Ovary (tissue), 9 donors: ENCODE measurements around the gene VSTM2B. TPM values are rescaled to one million over a fixed set of nuclear protein-coding genes. Genes with fewer than 3 reads are reported as not detected.

Source experiments
- DNase-seq, 5 donors: peaks; one replicate each; pipeline ENCODE4 v3.0.0-alpha.2; 2019 to 2020
- H3K27ac ChIP-seq, 2 donors: fragments of 200-600 bp; one replicate each; pipeline versions ENCODE4 v1.5.1 to v1.8.0; 2019 to 2022
- H3K27me3 ChIP-seq: fragments of 200-600 bp; one replicate; pipeline ENCODE4 v1.8.0; 2022
- H3K36me3 ChIP-seq: fragments of 200-600 bp; sonication (generic); one replicate; pipeline ENCODE4 v1.5.1; 2019
- H3K4me1 ChIP-seq: one replicate; pipeline ENCODE4 v1.8.1; 2013; ENCODE audit warnings: mild to moderate bottlenecking, moderate library complexity; ENCODE audit not compliant: insufficient read depth
- H3K4me3 ChIP-seq: fragments of 200-600 bp; sonication (generic); one replicate; pipeline ENCODE4 v1.5.1; 2017
- H3K9me3 ChIP-seq, 2 donors: fragments of 200-600 bp in 1 of 2; sonication (generic) in 1 of 2; one replicate each; pipeline versions ENCODE4 v1.5.1 to v1.8.1; 2013 to 2019; ENCODE audit warnings: mild to moderate bottlenecking in 1 of 2, moderate library complexity in 1 of 2
- CTCF ChIP-seq, 3 donors: fragments of 450-650 bp in 2 of 3; fragments of 200-600 bp in 1 of 3; IDR thresholded peaks; one replicate each; pipeline versions ENCODE4 v1.5.1 to v1.8.0; 2016 to 2022; ENCODE audit warnings: antibody characterized with exemption in 3 of 3, mild to moderate bottlenecking in 1 of 3
- EP300 ChIP-seq: sonication (generic); formaldehyde crosslinking; IDR thresholded peaks from one replicate; pipeline ENCODE4 v1.6.1; 2017; ENCODE audit warnings: antibody characterized with exemption
- POLR2A ChIP-seq: fragments of 450-650 bp; IDR thresholded peaks from one replicate; pipeline ENCODE4 v1.6.1; 2017; ENCODE audit warnings: antibody characterized with exemption, mild to moderate bottlenecking, moderate library complexity
- WGBS, 3 donors: extraction: QIAGEN DNeasy Blood & Tissue Kit in 1 of 3; methylation state at CpG; one replicate each; pipeline versions ENCODE4 v1.1.5 to v1.1.7; 2013 to 2017; 5-methylcytosine and 5-hydroxymethylcytosine counted together
- intact Hi-C, 4 donors: fragments of 100-400 bp; cut with DNase I; formaldehyde crosslinking; loops; one replicate each; pipeline versions ENCODE4 v1.11.0 to v1.15.1; 2022 to 2023
- polyA plus RNA-seq, 2 donors: library from polyadenylated mRNA; stranded (reverse); fragments of 200-250 nt in 1 of 2; fragments of 350-450 nt in 1 of 2; fragmentation: Illumina TruSeq in 1 of 2; extraction: RNeasy Lipid Tissue Mini Kit (QIAGEN cat#74804) in 1 of 2; gene quantifications; one replicate each; pipeline ENCODE4 v1.2.3, GENCODE V29; 2013 to 2014
- total RNA-seq, 7 donors: library from RNA; depleted of rRNA in 2 of 7; stranded (reverse); fragments of >200 nt in 2 of 7; fragmentation: NEBNext Ultra II Directional in 3 of 7; extraction: Animal tissue kit (Norgen Biotek cat#: 25700) in 3 of 7; gene quantifications; one replicate each; pipeline versions ENCODE4 v1.1.0 to v1.2.4, GENCODE V29; 2016 to 2023
- donor health status: DM: no; HTN: no; CAD: no; lungs with moderate emphysema.
- donor health status: DM: no; HTN: no; CAD: no.
- donor health status: Bipolar disorder and iron deficiency.
- donor health status: DM: yes; HTN: yes; CAD: no.
- donor health status: DM: no; HTN: no; CAD: no.
- donor health status: DM: yes; HTN: yes; CAD: no.

Gene VSTM2B
- total and polyA plus RNA-seq, 9 donors, result 0.13 TPM; not detected in 8

GRCh38 chr19:29491995-29492577, 33.7 kb upstream of the VSTM2B start:
- 11 to 14% (median 13%) methylated on average over 7 of the region's 7 CpGs for WGBS, 3 donors
- H3K9me3 ChIP-seq, result no peaks in the 10 kb centered on the region
- H3K4me3 ChIP-seq, result no peak overlapping the region
- intact Hi-C loops, result no loop called here
- H3K4me1 ChIP-seq, result no peaks in the 10 kb centered on the region
- no peaks in the 10 kb centered on the region for H3K36me3 ChIP-seq
- no peak overlapping the region for H3K27ac ChIP-seq
- no peak for DNase-seq
- no peaks in the 10 kb centered on the region for H3K27me3 ChIP-seq
- no peak for TF ChIP-seq CTCF (IDR thresholded peaks at IDR 0.05)
- TF ChIP-seq POLR2A, result no peak
- no peak for TF ChIP-seq EP300

- Histone ChIP-seq H3K9me3 (no peaks in the 10 kb centered on the region), H3K36me3 (no peaks in the 10 kb centered on the region), H3K27me3 (no peaks in the 10 kb centered on the region), H3K4me1 (no peaks in the 10 kb centered on the region), H3K4me3 (no peak overlapping the region), H3K27ac (no peak overlapping the region)
- TF ChIP-seq POLR2A (no peak), CTCF (IDR thresholded peaks at IDR 0.05) (no peak), EP300 (no peak)
- intact Hi-C loops, result no loop called here
- WGBS, 3 donors, result 2% methylated on average over 7 of the region's 7 CpGs
- no peak for DNase-seq
These were observed 33.0 kb upstream of the VSTM2B start for GRCh38 chr19:29492769-29493168.

- Histone ChIP-seq H3K27me3 (no peaks in the 10 kb centered on the region), H3K9me3 (no peaks in the 10 kb centered on the region), H3K4me1 (no peaks in the 10 kb centered on the region), H3K27ac (no peak overlapping the region), H3K4me3 (no peak overlapping the region), H3K36me3 (no peaks in the 10 kb centered on the region)
- WGBS, 3 donors, result 86 to 98% (median 87%) methylated on average over 4 of the region's 4 CpGs
- peak in 1 of 5 donors; percentile 3 for DNase-seq
- intact Hi-C loops, result no loop called here
- TF ChIP-seq EP300 (no peak), CTCF (IDR thresholded peaks at IDR 0.05) (no peak), POLR2A (no peak)
These were observed 30.7 kb upstream of the VSTM2B start for GRCh38 chr19:29495091-29495490.

DNA sequence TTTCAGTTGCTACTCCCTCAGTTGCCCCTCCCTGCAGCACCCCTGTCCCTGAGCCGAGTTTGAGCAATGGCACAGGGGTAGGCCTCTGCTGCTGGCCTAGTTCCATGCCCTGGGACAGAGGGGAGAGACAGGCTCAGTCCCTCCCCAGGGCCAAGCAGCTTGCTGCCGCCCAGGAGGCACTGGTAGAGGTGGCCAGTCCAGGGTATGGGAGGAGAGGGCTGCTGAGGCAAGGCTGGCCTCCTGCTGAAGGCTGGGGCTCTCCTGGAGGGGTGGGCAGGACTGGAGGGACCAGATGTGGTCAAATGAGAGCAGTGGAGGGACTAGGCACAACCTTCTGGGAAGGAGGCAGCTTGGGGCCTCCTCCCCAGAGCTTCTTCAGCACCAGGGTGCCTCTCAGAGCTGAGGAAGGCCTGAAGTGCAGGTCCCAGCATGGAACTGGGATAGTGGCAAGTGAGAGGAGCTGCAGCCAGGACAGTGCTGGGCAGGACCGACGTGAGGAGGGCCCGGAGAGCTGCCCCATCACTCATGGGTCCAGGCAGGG, 29.8 kb upstream of the VSTM2B start:
- TF ChIP-seq CTCF (IDR thresholded peaks at IDR 0.05) (no peak), EP300 (no peak), POLR2A (no peak)
- intact Hi-C loops, result no loop called here
- Histone ChIP-seq H3K27ac (no peak overlapping the region), H3K9me3 (no peaks in the 10 kb centered on the region), H3K4me1 (no peaks in the 10 kb centered on the region), H3K4me3 (no peak overlapping the region), H3K27me3 (no peaks in the 10 kb centered on the region), H3K36me3 (no peaks in the 10 kb centered on the region)
- 65 to 79% (median 75%) methylated on average over 4 to 5 of the region's 5 CpGs for WGBS, 3 donors
- peak in 1 of 5 donors; percentile 11 for DNase-seq
